ENCODE measurements around the gene NTN5.

Gene NTN5

GRCh38 chr19:48630296-48631063, 42.3 kb downstream of the NTN5 start:
- Histone ChIP-seq H3K9me3 (replicated peaks; ENCODE audit: low read length) (no peaks in the 10 kb centered on the region), H3K4me3 (ENCODE audit: low read length) (peak overlapping the region; percentile 47), H3K4me2 (ENCODE audit: low read length) (peak overlapping the region; percentile 72), H3K27me3 (ENCODE audit: control insufficient read depth, insufficient read depth, low read length) (no peaks in the 10 kb centered on the region), H3K36me3 (ENCODE audit: insufficient read depth, low read length) (no peaks in the 10 kb centered on the region), H3K4me1 (ENCODE audit: control insufficient read depth, insufficient read depth, low read length) (peaks cover 43% of the 10 kb centered on the region), H3K9ac (ENCODE audit: low read depth, low read length) (peak overlapping the region; percentile 42)

DNA sequence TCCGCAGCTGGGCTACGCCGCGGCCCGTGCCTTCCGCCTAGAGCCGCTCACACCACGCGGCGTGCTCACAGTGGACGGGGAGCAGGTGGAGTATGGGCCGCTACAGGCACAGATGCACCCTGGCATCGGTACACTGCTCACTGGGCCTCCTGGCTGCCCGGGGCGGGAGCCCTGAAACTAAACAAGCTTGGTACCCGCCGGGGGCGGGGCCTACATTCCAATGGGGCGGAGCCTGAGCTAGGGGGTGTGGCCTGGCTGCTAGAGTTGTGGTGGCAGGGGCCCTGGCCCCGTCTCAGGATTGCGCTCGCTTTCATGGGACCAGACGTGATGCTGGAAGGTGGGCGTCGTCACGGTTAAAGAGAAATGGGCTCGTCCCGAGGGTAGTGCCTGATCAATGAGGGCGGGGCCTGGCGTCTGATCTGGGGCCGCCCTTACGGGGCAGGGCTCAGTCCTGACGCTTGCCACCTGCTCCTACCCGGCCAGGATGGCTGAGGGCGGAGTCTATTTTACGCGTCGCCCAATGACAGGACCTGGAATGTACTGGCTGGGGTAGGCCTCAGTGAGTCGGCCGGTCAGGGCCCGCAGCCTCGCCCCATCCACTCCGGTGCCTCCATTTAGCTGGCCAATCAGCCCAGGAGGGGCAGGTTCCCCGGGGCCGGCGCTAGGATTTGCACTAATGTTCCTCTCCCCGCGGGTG, 43.1 kb downstream of the NTN5 start:
- peaks cover 4% of the 10 kb centered on the region for H3K36me3 ChIP-seq (ENCODE audit: insufficient read depth, low read length)
- H3K9me3 ChIP-seq (replicated peaks; ENCODE audit: low read length): no peaks in the 10 kb centered on the region
- H3K4me3 ChIP-seq (ENCODE audit: low read length): peak overlapping the region; percentile 47
- peaks cover 37% of the 10 kb centered on the region for H3K4me1 ChIP-seq (ENCODE audit: control insufficient read depth, insufficient read depth, low read length)
- H3K27me3 ChIP-seq (ENCODE audit: control insufficient read depth, insufficient read depth, low read length): no peaks in the 10 kb centered on the region
- no peak overlapping the region for H3K9ac ChIP-seq (ENCODE audit: low read depth, low read length)
- H3K4me2 ChIP-seq (ENCODE audit: low read length): peak overlapping the region; percentile 72

GRCh38 chr19:48629297-48629598, 43.6 kb downstream of the NTN5 start:
- Histone ChIP-seq H3K36me3 (ENCODE audit: insufficient read depth, low read length) (peaks cover 4% of the 10 kb centered on the region), H3K9me3 (replicated peaks; ENCODE audit: low read length) (no peaks in the 10 kb centered on the region), H3K4me1 (ENCODE audit: control insufficient read depth, insufficient read depth, low read length) (peaks cover 37% of the 10 kb centered on the region), H3K4me3 (ENCODE audit: low read length) (no peak overlapping the region), H3K27me3 (ENCODE audit: control insufficient read depth, insufficient read depth, low read length) (no peaks in the 10 kb centered on the region), H3K9ac (ENCODE audit: low read depth, low read length) (no peak overlapping the region), H3K4me2 (ENCODE audit: low read length) (no peak overlapping the region)

GRCh38 chr19:48628486-48629296, 44.1 kb downstream of the NTN5 start:
- H3K9me3 ChIP-seq (replicated peaks; ENCODE audit: low read length): no peaks in the 10 kb centered on the region
- H3K9ac ChIP-seq (ENCODE audit: low read depth, low read length): no peak overlapping the region
- no peak overlapping the region for H3K4me2 ChIP-seq (ENCODE audit: low read length)
- H3K4me1 ChIP-seq (ENCODE audit: control insufficient read depth, insufficient read depth, low read length): peaks cover 35% of the 10 kb centered on the region
- peaks cover 4% of the 10 kb centered on the region for H3K36me3 ChIP-seq (ENCODE audit: insufficient read depth, low read length)
- H3K4me3 ChIP-seq (ENCODE audit: low read length): no peak overlapping the region
- no peaks in the 10 kb centered on the region for H3K27me3 ChIP-seq (ENCODE audit: control insufficient read depth, insufficient read depth, low read length)

DNA sequence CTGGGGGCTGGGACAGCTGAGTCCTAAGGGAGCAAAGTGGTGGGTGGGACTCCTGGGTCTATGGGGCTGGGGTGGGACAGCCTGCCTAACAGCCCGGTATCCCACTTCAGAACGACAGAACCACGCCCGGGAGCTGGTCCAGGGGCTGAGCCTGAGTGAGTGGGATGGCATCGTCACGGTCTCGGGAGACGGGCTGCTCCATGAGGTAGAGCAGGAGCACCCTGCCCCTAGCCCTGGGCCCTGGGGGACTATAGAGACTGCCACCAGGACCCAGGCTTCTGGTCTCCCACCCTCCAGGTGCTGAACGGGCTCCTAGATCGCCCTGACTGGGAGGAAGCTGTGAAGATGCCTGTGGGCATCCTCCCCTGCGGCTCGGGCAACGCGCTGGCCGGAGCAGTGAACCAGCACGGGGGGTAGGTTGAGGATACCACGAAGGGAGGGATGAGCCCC, 44.9 kb downstream of the NTN5 start:
- Histone ChIP-seq H3K36me3 (ENCODE audit: insufficient read depth, low read length) (peaks cover 4% of the 10 kb centered on the region), H3K27me3 (ENCODE audit: control insufficient read depth, insufficient read depth, low read length) (no peaks in the 10 kb centered on the region), H3K9ac (ENCODE audit: low read depth, low read length) (no peak overlapping the region), H3K4me2 (ENCODE audit: low read length) (no peak overlapping the region), H3K4me3 (ENCODE audit: low read length) (no peak overlapping the region), H3K4me1 (ENCODE audit: control insufficient read depth, insufficient read depth, low read length) (peaks cover 34% of the 10 kb centered on the region), H3K9me3 (replicated peaks; ENCODE audit: low read length) (no peaks in the 10 kb centered on the region)

- peaks cover 30% of the 10 kb centered on the region for H3K4me1 ChIP-seq (ENCODE audit: control insufficient read depth, insufficient read depth, low read length)
- H3K4me3 ChIP-seq (ENCODE audit: low read length): no peak overlapping the region
- H3K27me3 ChIP-seq (ENCODE audit: control insufficient read depth, insufficient read depth, low read length): no peaks in the 10 kb centered on the region
- peaks cover 4% of the 10 kb centered on the region for H3K36me3 ChIP-seq (ENCODE audit: insufficient read depth, low read length)
- no peak overlapping the region for H3K4me2 ChIP-seq (ENCODE audit: low read length)
- no peak overlapping the region for H3K9ac ChIP-seq (ENCODE audit: low read depth, low read length)
- H3K9me3 ChIP-seq (replicated peaks; ENCODE audit: low read length): no peaks in the 10 kb centered on the region
Measured at GRCh38 chr19:48627201-48627864, 45.5 kb downstream of the NTN5 start.

DNA sequence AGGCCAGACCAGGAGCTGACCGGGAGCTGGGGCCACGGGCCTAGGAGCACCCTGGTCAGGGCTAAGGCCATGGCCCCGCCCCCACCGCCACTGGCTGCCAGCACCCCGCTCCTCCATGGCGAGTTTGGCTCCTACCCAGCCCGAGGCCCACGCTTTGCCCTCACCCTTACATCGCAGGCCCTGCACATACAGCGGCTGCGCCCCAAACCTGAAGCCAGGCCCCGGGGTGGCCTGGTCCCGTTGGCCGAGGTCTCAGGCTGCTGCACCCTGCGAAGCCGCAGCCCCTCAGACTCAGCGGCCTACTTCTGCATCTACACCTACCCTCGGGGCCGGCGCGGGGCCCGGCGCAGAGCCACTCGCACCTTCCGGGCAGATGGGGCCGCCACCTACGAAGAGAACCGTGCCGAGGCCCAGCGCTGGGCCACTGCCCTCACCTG, 46.9 kb downstream of the NTN5 start:
- H3K4me1 ChIP-seq (ENCODE audit: control insufficient read depth, insufficient read depth, low read length): peaks cover 29% of the 10 kb centered on the region
- H3K4me2 ChIP-seq (ENCODE audit: low read length): no peak overlapping the region
- no peaks in the 10 kb centered on the region for H3K27me3 ChIP-seq (ENCODE audit: control insufficient read depth, insufficient read depth, low read length)
- no peaks in the 10 kb centered on the region for H3K9me3 ChIP-seq (replicated peaks; ENCODE audit: low read length)
- peaks cover 4% of the 10 kb centered on the region for H3K36me3 ChIP-seq (ENCODE audit: insufficient read depth, low read length)
- H3K4me3 ChIP-seq (ENCODE audit: low read length): no peak overlapping the region
- H3K9ac ChIP-seq (ENCODE audit: low read depth, low read length): no peak overlapping the region

GRCh38 chr19:48624791-48625723, 47.8 kb downstream of the NTN5 start:
- Histone ChIP-seq H3K4me1 (ENCODE audit: control insufficient read depth, insufficient read depth, low read length) (peaks cover 24% of the 10 kb centered on the region), H3K9ac (ENCODE audit: low read depth, low read length) (peak overlapping the region; percentile 78), H3K36me3 (ENCODE audit: insufficient read depth, low read length) (peaks cover 4% of the 10 kb centered on the region), H3K9me3 (replicated peaks; ENCODE audit: low read length) (no peaks in the 10 kb centered on the region), H3K27me3 (ENCODE audit: control insufficient read depth, insufficient read depth, low read length) (no peaks in the 10 kb centered on the region), H3K4me2 (ENCODE audit: low read length) (peak overlapping the region; percentile 94), H3K4me3 (ENCODE audit: low read length) (peak overlapping the region; percentile 76)

- H3K9me3 ChIP-seq (replicated peaks; ENCODE audit: low read length): no peaks in the 10 kb centered on the region
- peak overlapping the region; percentile 76 for H3K4me3 ChIP-seq (ENCODE audit: low read length)
- peak overlapping the region; percentile 86 for H3K9ac ChIP-seq (ENCODE audit: low read depth, low read length)
Measured at GRCh38 chr19:48624067-48624594, 48.7 kb downstream of the NTN5 start.

GRCh38 chr19:48623556-48624066, 49.2 kb downstream of the NTN5 start:
- peak overlapping the region; percentile 70 for H3K4me3 ChIP-seq (ENCODE audit: low read length)
- H3K9me3 ChIP-seq (replicated peaks; ENCODE audit: low read length): no peaks in the 10 kb centered on the region
- H3K4me1 ChIP-seq (ENCODE audit: control insufficient read depth, insufficient read depth, low read length): peaks cover 21% of the 10 kb centered on the region
- no peaks in the 10 kb centered on the region for H3K27me3 ChIP-seq (ENCODE audit: control insufficient read depth, insufficient read depth, low read length)
- peaks cover 4% of the 10 kb centered on the region for H3K36me3 ChIP-seq (ENCODE audit: insufficient read depth, low read length)
- H3K4me2 ChIP-seq (ENCODE audit: low read length): peak overlapping the region; percentile 84
- H3K9ac ChIP-seq (ENCODE audit: low read depth, low read length): peak overlapping the region; percentile 86

More at GRCh38 chr19:48624067-48624594, 48.7 kb downstream of the NTN5 start:
- Histone ChIP-seq H3K27me3 (ENCODE audit: control insufficient read depth, insufficient read depth, low read length) (no peaks in the 10 kb centered on the region), H3K36me3 (ENCODE audit: insufficient read depth, low read length) (peaks cover 4% of the 10 kb centered on the region), H3K4me1 (ENCODE audit: control insufficient read depth, insufficient read depth, low read length) (peaks cover 21% of the 10 kb centered on the region), H3K4me2 (ENCODE audit: low read length) (peak overlapping the region; percentile 94)
